Muscle layer of duodenum (tissue), 2 donors: ENCODE measurements around the gene PHYHIPL.

ENCODE experiments used
- H3K27ac ChIP-seq: one replicate; pipeline ENCODE4 v1.7.0; 2013; ENCODE audit warnings: mild to moderate bottlenecking, low read length
- H3K27me3 ChIP-seq: one replicate; pipeline ENCODE4 v1.7.0; 2013; ENCODE audit warnings: low read depth, mild to moderate bottlenecking, control low read depth, low read length
- H3K36me3 ChIP-seq, 2 donors: one replicate each; pipeline ENCODE4 v1.7.0; 2013; ENCODE audit warnings: low read length in 2 of 2, control low read depth in 1 of 2, mild to moderate bottlenecking in 1 of 2; ENCODE audit not compliant: insufficient read depth in 2 of 2, control insufficient read depth in 1 of 2
- H3K4me1 ChIP-seq, 2 donors: one replicate each; pipeline ENCODE4 v1.7.0; 2013; ENCODE audit warnings: low read length in 2 of 2, mild to moderate bottlenecking in 2 of 2, control low read depth in 1 of 2, moderate library complexity in 1 of 2; ENCODE audit not compliant: insufficient read depth in 2 of 2, control insufficient read depth in 1 of 2
- H3K4me3 ChIP-seq, 2 donors: one replicate each; pipeline ENCODE4 v1.7.0; 2013; ENCODE audit warnings: low read length in 2 of 2, low read depth in 1 of 2, mild to moderate bottlenecking in 1 of 2
- H3K9me3 ChIP-seq, 2 donors: one replicate each; pipeline ENCODE4 v1.7.0; 2013; ENCODE audit warnings: low read length in 2 of 2, control low read depth in 1 of 2, mild to moderate bottlenecking in 1 of 2; ENCODE audit not compliant: control insufficient read depth in 1 of 2
- donor health status: healthy.

PHYHIPL gene

DNA sequence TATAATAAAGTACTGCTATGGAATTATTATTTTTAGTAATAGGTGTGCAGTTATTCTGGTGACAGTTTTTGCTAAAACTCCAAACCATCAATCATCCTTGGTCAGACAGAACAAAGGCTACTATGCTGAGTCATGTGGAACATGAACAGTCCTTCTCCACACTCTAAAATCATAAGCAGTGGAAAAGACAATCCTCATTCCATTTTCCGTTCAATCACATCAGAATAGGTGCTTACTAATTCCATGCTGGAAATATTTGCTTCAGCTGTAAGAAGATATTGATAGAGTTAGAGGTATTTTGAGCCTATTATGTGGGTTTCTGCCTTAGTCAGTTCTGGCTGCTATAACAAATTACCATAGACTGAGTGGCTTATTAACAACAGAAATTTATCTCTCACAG lies 103.0 kb downstream of the PHYHIPL start:
- Histone ChIP-seq H3K27me3 (no peaks in the 10 kb centered on the region), H3K4me1 (peaks cover 5 to 17% of the 10 kb centered on the region in 2 donors), H3K36me3 (peaks cover 0 to 5% of the 10 kb centered on the region in 2 donors), H3K27ac (no peak overlapping the region), H3K9me3 (no peaks in the 10 kb centered on the region), H3K4me3 (no peak overlapping the region)

DNA sequence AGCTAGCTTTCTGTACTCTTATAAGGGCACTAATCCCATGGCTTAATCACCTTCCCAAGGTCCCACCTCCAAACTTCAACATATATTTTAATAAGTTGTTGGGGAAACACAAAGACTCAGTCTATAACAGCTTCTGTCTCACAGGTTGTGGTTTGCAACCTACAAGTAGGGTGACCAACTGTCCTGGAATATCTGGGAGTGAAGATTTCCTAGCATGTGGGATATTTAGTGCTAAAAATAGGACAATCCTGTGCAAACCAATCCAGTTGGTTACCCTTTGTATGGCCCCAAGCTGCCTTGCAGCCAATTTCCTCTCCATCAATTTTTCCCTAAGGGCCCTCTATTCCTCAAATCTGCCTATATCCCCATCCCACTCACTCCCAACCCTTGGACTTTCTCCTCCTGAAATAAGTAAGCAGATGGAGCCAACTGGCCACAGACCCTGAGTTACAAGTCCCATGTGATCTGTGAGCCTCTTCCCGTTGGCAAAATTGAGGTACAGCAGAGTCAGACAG lies 103.6 kb downstream of the PHYHIPL start:
- Histone ChIP-seq H3K27ac (no peak overlapping the region), H3K36me3 (peaks cover 0 to 5% of the 10 kb centered on the region in 2 donors), H3K27me3 (no peaks in the 10 kb centered on the region), H3K4me1 (peaks cover 5 to 23% of the 10 kb centered on the region in 2 donors), H3K4me3 (no peak overlapping the region), H3K9me3 (no peaks in the 10 kb centered on the region)

DNA sequence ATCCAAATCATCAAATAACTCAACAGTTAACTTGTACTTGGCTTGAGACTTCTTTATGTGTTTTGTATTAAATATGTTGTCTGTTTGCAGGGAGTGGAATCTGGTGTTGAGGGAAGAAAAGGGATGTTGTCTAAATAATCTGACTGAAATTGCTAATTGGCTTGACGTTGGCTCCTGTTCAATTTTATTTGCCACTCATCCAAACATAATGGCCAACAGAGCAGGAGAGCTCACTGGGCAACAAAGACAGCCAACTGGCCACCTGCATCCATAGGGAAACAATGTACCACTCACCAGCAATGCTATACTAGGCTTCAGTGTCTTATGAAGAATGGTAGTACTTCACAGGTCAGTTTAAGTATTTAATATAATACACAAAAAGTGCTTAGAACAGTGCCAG lies 105.4 kb downstream of the PHYHIPL start:
- no peak overlapping the region for H3K4me3 ChIP-seq
- no peaks in the 10 kb centered on the region for H3K27me3 ChIP-seq
- peaks cover 5 to 33% of the 10 kb centered on the region in 2 donors for H3K4me1 ChIP-seq
- H3K36me3 ChIP-seq = peaks cover 0 to 5% of the 10 kb centered on the region in 2 donors
- H3K9me3 ChIP-seq = no peaks in the 10 kb centered on the region
- no peak overlapping the region for H3K27ac ChIP-seq

GRCh38 chr10:59283456-59284091 lies 107.1 kb downstream of the PHYHIPL start:
- no peaks in the 10 kb centered on the region for H3K9me3 ChIP-seq
- peaks cover 0 to 5% of the 10 kb centered on the region in 2 donors for H3K36me3 ChIP-seq
- peaks cover 5 to 33% of the 10 kb centered on the region in 2 donors for H3K4me1 ChIP-seq
- H3K27ac ChIP-seq = no peak overlapping the region
- no peak overlapping the region for H3K4me3 ChIP-seq
- H3K27me3 ChIP-seq = no peaks in the 10 kb centered on the region

GRCh38 chr10:59284118-59284975 lies 107.9 kb downstream of the PHYHIPL start:
- H3K9me3 ChIP-seq = no peaks in the 10 kb centered on the region
- peaks cover 0 to 5% of the 10 kb centered on the region in 2 donors for H3K36me3 ChIP-seq
- H3K27me3 ChIP-seq = no peaks in the 10 kb centered on the region
- H3K27ac ChIP-seq = peak overlapping the region; percentile 10
- peaks cover 5 to 33% of the 10 kb centered on the region in 2 donors for H3K4me1 ChIP-seq
- H3K4me3 ChIP-seq = no peak overlapping the region

DNA sequence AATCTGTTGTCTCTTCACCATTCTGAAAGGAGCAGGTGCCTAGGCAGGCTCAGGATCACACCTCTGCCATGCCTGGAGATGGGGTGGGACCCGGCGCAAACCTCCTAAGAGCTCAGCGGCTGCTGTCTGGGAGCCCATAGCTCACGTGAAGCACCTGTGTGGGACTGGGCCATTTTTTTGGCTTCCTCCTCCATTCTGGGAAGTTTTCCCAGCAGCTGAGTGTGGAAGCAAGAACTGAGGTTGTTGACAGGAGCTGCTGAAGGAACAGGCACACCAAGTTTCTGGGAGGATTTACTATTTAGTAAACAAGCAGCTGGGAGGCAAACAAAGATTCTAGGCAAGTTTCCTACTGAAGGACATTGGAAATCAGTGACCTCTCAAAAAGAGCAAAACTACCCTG lies 108.6 kb downstream of the PHYHIPL start:
- no peak overlapping the region for H3K27ac ChIP-seq
- no peaks in the 10 kb centered on the region for H3K9me3 ChIP-seq
- H3K4me1 ChIP-seq = peaks cover 3 to 33% of the 10 kb centered on the region in 2 donors
- no peak overlapping the region for H3K4me3 ChIP-seq
- H3K36me3 ChIP-seq = peaks cover 0 to 5% of the 10 kb centered on the region in 2 donors
- H3K27me3 ChIP-seq = no peaks in the 10 kb centered on the region

DNA sequence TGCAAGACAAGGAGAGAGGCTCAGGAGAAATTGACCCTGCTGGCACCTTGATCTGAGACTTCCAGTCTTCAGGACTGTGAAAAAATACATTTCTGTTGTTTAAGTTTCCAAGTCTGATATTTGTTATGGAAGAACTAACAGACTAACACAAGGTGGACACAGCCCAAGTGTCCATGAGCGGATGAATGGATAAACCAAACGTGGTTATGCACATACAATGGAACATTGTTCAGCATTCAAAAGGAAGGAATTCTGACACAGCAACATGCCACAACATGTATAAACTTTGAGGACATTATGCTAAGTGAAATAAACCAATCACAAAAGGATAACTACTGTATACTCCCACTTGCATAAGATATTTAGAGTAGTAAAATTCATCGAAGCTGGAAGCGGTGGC lies 109.4 kb downstream of the PHYHIPL start:
- H3K27me3 ChIP-seq = no peaks in the 10 kb centered on the region
- peaks cover 0 to 33% of the 10 kb centered on the region in 2 donors for H3K4me1 ChIP-seq
- H3K4me3 ChIP-seq = no peak overlapping the region
- peaks cover 0 to 5% of the 10 kb centered on the region in 2 donors for H3K36me3 ChIP-seq
- H3K9me3 ChIP-seq = no peaks in the 10 kb centered on the region
- H3K27ac ChIP-seq = no peak overlapping the region

- peaks cover 0 to 5% of the 10 kb centered on the region in 2 donors for H3K36me3 ChIP-seq
- no peak overlapping the region for H3K27ac ChIP-seq
Observed at GRCh38 chr10:59287587-59288255, 111.3 kb downstream of the PHYHIPL start.

DNA sequence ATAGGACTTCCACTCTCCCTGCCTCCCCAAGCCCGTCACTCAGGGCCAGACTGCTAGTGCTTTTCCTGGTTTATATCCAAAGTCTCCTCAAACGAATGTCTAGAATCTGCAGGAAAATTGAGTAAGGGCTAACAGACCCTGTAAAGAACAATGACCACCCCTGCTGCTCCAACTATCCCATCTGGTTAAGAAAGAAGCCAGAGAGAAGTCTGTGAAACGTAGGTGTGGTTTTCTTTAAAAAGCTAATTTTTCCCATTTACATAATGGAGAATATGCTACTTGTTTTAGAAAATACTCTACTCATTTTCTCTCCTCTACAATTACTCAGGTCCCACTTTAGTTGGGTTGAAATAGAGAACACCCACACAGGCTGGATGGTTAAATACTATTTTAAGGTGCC lies 113.4 kb downstream of the PHYHIPL start:
- H3K27me3 ChIP-seq = no peaks in the 10 kb centered on the region
- no peaks in the 10 kb centered on the region for H3K9me3 ChIP-seq
- peaks cover 0 to 21% of the 10 kb centered on the region in 2 donors for H3K4me1 ChIP-seq
- no peaks in the 10 kb centered on the region for H3K36me3 ChIP-seq
- H3K4me3 ChIP-seq = no peak overlapping the region
- no peak overlapping the region for H3K27ac ChIP-seq

More at GRCh38 chr10:59287587-59288255, 111.3 kb downstream of the PHYHIPL start:
- H3K4me1 ChIP-seq = peaks cover 0 to 33% of the 10 kb centered on the region in 2 donors
- no peaks in the 10 kb centered on the region for H3K9me3 ChIP-seq
- H3K4me3 ChIP-seq = no peak overlapping the region
- no peaks in the 10 kb centered on the region for H3K27me3 ChIP-seq

DNA sequence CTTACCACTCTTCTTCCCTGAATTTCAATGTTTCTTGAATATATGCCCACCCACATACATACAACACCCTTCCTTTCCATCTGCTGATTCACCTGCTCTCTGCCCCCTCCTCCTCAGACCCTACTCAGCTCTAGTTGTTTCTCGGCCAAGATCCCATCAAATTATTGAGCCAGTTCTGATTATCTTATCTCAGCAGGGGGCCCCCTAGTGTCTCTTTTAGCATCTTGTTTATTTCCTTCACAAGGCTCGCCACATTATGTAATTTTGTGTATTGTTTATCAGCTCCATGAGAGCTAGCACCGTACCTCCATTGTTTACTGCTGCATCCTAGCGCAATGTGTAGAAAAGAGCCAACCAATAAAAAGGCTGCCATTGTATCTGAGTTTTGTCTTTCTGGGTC lies 114.0 kb downstream of the PHYHIPL start:
- Histone ChIP-seq H3K27ac (no peak overlapping the region), H3K4me3 (no peak overlapping the region), H3K4me1 (peaks cover 0 to 18% of the 10 kb centered on the region in 2 donors), H3K27me3 (no peaks in the 10 kb centered on the region), H3K36me3 (no peaks in the 10 kb centered on the region), H3K9me3 (no peaks in the 10 kb centered on the region)
